Measurements from ENCODE around the gene TRAK1.

The TRAK1 gene

DNA sequence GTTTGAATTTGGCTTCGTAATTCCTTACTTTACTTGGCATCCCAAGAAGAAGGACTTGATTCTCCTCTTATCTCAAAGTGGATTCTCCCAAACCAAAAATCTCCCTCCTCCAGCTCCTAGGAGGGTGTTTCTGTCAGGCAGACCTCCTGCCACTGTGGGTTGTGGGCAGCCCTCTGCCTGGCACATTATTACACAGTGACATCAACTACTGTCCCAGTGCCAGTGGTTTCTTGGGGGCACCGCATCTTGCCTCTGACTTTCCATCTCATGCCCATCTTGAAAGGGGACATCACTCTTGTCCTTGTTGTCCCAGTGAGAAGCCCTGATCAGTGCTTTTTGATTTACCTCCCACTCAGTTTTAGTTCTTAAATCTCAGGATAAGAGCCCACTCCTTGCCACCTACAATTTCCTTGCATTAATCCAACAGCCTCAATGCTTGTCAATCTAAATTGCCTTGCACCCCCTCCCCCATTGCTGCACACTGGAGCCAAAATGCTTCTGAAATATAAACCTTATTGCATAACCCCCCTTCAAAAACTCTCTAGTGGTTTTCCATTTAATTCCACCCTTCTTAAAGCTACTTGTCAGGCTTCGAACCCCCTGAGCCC is 81.0 kb downstream of the TRAK1 start:
- no peak overlapping the region for H3K4me3 ChIP-seq (replicated peaks; ENCODE audit: low read depth, low read length)
- TF ChIP-seq CTCF (IDR thresholded peaks at IDR 0.05; ENCODE audit: low read depth, low read length, missing control alignments) = no peak

DNA sequence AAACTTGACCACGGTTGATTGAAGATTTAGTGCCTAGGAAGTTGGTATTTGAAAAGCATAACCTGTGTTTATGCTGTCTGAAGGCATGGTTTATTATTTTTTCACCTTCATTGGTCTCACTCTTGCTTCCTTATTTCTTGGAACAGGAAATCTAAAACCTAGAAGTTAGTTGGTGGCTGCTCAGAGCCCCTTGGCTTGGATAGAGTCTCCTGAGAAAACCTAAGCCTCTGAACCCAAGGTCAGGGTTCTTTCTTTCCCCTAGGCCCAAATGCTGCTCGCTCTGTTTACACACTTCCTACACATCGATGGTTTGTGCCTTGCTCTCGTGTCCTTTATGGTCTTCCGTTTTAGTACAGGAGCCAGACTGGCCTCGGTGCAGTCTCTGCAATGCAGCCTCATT is 82.2 kb downstream of the TRAK1 start:
- TF ChIP-seq CTCF (IDR thresholded peaks at IDR 0.05; ENCODE audit: low read depth, low read length, missing control alignments) = no peak
- H3K4me3 ChIP-seq (replicated peaks; ENCODE audit: low read depth, low read length) = no peak overlapping the region
- DNase-seq (ENCODE audit: extremely low read depth, low read depth) = no peak

More for the DNA sequence above, 81.0 kb downstream of the TRAK1 start:
- no peak for DNase-seq (ENCODE audit: extremely low read depth, low read depth)

GRCh38 chr3:42174679-42175385 is 83.7 kb downstream of the TRAK1 start:
- no peak overlapping the region for H3K4me3 ChIP-seq (replicated peaks; ENCODE audit: low read depth, low read length)
- no peak for TF ChIP-seq CTCF (IDR thresholded peaks at IDR 0.05; ENCODE audit: low read depth, low read length, missing control alignments)
- DNase-seq (ENCODE audit: extremely low read depth, low read depth) = no peak

DNA sequence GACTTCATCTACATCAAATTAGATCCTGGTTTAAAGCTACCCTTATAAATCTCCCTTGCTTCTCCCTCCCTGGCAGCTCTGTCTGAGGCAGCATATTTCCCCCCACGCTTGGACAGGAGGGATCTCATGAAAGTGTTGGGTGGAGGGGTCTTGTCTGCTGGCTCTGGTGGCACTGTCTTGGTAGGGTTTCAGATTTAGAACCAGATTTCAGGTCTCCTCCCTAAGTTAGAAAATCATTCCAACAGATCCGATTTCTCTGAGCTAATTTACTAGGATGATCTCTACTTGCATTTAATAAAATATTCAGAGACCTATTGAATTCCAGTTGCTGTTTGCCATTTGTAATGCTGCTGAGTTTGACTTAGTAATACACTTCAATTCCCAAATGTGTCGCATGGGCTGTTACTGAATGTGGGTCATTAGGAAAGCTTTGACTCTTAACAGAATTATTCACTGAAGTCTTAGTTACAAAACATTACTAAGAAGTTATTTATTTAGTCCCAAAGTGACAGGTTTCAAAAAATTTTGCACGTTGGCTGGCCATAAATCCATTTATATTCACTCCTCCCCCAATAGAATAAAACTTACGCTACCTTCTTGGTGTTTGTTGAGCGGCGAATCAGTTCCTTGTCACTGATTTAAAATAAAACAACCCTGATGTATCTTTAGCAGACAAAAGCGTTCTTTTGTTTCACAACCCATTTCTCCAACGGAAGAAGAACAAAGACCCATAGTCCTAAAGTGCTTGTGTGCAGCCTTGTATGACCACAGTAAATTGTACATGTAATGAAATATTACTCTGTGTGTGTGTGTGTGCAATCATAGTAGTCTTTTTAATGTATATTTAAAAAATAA is 84.5 kb downstream of the TRAK1 start:
- H3K4me3 ChIP-seq (replicated peaks; ENCODE audit: low read depth, low read length) = no peak overlapping the region
- no peak for TF ChIP-seq CTCF (IDR thresholded peaks at IDR 0.05; ENCODE audit: low read depth, low read length, missing control alignments)
- DNase-seq (ENCODE audit: extremely low read depth, low read depth) = no peak

GRCh38 chr3:42176242-42177034 is 85.3 kb downstream of the TRAK1 start:
- no peak for DNase-seq (ENCODE audit: extremely low read depth, low read depth)
- no peak for TF ChIP-seq CTCF (IDR thresholded peaks at IDR 0.05; ENCODE audit: low read depth, low read length, missing control alignments)
- H3K4me3 ChIP-seq (replicated peaks; ENCODE audit: low read depth, low read length) = no peak overlapping the region

GRCh38 chr3:42177068-42177800 is 86.1 kb downstream of the TRAK1 start:
- no peak for TF ChIP-seq CTCF (IDR thresholded peaks at IDR 0.05; ENCODE audit: low read depth, low read length, missing control alignments)
- no peak for DNase-seq (ENCODE audit: extremely low read depth, low read depth)
- no peak overlapping the region for H3K4me3 ChIP-seq (replicated peaks; ENCODE audit: low read depth, low read length)
